GM12872 (cell line): Measurements from ENCODE around the gene GMDS.

Experiments used
- TF ChIP-seq, protein P1 (sequence below): IDR thresholded peaks from 3 replicates; pipeline ENCODE4 v1.5.1; 2011; ENCODE audit warnings: low read depth, mild to moderate bottlenecking, low read length, moderate library complexity; ENCODE audit not compliant: insufficient read depth

The GMDS gene

DNA sequence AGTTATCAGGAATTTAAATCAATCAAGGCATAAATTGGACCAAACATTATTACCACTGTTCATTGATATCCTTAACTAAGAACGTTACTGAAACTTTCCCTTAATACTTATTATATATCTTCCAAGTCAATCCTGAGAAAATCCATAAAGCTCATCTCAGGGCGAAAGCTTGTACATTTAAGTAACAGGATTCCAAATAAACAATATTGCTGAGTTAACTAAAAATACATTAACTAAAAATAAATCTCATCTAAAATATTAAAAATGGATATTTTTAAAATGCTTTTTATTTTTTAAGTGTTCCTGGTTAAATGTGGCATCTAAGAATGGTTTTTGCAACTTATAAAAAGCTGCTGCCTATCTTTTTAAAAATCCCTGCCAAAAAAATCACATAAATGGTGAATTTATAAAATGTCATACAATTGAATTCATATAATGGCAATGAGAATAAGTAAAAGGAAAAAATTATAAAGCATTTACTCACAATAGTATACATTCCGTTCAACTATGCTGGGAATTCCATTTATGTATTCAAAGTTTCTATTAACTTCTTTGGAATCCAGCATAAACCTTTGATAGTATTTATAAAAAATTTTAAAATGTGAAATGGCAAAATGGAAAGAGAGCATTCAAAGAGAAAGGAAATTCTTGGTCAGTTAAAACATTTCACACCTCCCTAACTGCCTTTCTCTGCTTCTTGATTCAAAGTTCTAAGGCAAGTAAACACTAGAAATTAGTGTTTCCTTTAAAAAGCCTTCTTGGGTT lies 20.8 kb upstream of the GMDS start:
- TF ChIP-seq, protein P1, sequence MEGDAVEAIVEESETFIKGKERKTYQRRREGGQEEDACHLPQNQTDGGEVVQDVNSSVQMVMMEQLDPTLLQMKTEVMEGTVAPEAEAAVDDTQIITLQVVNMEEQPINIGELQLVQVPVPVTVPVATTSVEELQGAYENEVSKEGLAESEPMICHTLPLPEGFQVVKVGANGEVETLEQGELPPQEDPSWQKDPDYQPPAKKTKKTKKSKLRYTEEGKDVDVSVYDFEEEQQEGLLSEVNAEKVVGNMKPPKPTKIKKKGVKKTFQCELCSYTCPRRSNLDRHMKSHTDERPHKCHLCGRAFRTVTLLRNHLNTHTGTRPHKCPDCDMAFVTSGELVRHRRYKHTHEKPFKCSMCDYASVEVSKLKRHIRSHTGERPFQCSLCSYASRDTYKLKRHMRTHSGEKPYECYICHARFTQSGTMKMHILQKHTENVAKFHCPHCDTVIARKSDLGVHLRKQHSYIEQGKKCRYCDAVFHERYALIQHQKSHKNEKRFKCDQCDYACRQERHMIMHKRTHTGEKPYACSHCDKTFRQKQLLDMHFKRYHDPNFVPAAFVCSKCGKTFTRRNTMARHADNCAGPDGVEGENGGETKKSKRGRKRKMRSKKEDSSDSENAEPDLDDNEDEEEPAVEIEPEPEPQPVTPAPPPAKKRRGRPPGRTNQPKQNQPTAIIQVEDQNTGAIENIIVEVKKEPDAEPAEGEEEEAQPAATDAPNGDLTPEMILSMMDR = no peak

DNA sequence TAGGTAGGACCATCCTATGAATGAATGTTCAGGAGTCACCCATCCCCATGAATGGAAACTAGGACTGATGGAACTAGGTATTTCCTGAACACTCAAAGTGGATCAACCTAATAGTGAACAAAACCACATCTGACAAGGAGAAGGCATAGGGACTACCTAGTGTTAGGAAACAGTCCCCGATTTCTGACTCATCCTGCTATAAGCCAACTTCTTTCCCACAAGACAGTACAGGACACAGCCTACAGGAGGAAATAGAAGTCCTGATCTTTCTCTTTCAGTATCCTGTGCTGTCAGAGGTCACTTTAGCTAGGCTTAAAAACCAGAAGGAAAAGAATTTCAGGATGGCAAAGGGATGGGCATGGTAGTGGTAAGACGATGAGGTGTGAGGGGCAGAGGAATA lies 19.5 kb upstream of the GMDS start:
- TF ChIP-seq, protein P1 = no peak

DNA sequence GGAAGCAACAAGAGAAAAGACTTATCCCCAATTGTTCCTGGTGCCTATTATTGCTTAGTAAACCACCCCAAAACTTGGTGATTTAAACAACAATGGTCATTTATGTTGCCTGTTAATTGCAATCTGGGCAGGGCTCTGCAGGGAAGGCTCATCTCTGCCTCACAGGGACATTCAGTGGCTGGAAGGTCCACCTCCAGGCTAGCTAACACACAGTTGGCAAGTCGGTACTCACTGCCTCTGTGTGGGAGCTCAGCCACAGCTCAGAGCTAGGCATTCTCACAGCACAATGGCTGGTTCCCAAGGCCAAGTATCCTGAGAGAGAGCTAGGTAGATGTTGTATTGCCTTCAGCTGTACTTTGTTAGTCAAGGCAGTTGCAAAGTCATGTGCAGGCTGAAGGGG lies 18.5 kb upstream of the GMDS start:
- TF ChIP-seq, protein P1 = no peak

DNA sequence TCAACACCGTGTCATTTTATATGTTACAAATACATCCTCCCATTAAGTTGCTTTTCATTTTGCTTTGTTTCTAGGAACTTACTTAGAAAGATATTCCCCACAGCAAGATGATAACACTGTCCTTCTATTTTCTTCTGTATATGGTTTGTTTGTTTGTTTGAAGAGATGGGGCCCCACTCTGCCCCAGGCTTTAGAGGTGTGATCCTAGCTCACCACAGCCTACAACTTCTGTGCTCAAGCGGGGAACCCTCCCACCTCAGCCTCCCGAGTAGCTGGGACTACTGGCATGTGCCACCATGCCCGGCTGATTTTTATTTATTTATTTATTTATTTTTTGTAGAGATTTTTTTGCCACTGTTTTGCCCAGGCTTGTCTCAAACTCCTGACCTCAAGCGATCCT lies 14.2 kb upstream of the GMDS start:
- TF ChIP-seq, protein P1 = no peak

DNA sequence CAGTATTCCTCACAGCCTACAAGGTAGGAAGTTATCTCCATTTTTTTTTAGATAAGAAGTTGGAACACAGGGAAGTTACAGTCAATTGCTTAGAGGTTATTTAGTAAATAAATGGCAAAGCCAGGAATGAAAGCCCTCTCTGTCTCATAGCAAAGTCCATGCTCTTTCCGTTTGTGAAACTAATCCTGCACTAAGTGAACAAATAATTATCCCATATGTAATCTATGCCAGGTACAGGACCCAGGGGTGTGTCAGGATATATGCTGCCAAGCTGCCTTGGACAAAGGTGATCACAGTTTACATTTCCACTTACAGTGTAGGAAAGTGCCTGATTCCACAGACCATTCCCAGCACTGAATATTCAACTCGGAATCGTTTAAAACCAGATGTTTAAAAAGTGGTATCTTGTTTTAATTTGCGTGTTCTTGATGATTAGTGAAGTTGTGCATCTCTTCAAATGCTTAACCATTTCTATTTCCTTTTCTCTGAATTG lies 13.6 kb upstream of the GMDS start:
- TF ChIP-seq, protein P1 = no peak

DNA sequence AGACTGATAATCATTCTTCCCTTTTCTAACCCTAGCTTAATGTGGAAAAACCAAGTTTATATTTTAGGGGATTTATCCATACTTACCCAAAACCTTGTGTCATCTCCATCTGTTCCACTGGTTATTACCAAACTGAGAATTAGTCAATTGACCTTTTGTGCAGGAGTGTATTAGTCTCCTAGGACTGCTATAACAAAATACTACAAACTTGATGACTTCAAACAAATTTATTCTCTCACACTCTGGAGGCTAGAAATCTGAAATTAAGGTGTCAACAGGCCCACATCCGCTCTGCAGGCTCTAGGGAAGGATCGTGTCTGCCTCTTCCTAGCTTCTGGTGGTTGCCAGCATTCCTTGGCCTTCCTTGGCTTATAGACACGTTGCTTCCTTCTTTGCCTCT lies 12.7 kb upstream of the GMDS start:
- TF ChIP-seq, protein P1 = no peak

DNA sequence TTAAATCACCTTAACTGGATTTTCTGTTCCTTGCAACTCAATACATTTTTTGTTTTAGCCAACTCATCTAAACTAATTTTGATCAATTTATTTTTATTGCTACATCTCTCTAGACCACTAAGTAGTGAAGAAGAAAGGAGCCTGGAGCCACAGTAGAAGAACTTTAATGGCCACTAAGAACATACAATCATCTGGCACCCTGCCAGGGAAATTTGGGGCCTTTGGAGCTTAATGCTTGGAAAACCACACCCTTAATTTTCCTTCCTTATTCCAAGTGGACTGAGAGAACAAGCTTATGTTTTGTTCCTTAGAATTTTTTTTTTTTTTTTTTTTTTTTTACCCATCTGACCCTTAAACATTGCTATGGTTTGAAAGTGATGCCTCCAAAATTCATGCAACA lies 12.0 kb upstream of the GMDS start:
- TF ChIP-seq, protein P1 = no peak
